ENCODE data around the gene TIMM50.
A peak's percentile ranks its signal among the peaks of the same experiment; 100 is the strongest.

TIMM50 gene

DNA sequence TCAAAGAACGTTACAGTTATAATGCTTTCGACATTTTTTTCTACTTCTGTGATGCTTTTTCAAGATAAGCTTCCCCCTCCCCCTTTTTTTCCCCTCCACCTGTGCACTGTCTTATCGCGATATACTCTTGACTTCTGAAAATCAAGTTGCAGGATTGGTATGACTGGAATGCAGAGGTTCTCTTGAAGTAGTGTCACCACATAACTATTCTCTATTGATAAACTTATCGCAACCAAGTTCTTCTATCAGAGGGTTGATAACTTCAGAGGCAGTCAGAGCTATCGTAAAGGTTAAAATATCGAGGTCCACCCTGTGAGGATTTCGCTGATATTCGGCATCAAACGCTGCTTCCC lies 58.5 kb downstream of the TIMM50 start:
- Histone ChIP-seq H3K27ac (ENCODE audit: low read depth, low read length) (no peak overlapping the region), H3K9ac (ENCODE audit: low read length) (peak overlapping the region; percentile 90), H3K4me1 (ENCODE audit: control insufficient read depth, insufficient read depth, low read length) (peaks cover 15% of the 10 kb centered on the region; the same call in 1 of the 2 replicates), H3K27me3 (ENCODE audit: control insufficient read depth, insufficient read depth, low read length) (no peaks in the 10 kb centered on the region), H3K36me3 (ENCODE audit: control insufficient read depth, insufficient read depth, low read length) (no peaks in the 10 kb centered on the region), H3K9me3 (ENCODE audit: control insufficient read depth, insufficient read depth, low read depth, low read length) (no peaks in the 10 kb centered on the region), H3K4me3 (ENCODE audit: low read depth, low read length) (peak overlapping the region; percentile 96)

DNA sequence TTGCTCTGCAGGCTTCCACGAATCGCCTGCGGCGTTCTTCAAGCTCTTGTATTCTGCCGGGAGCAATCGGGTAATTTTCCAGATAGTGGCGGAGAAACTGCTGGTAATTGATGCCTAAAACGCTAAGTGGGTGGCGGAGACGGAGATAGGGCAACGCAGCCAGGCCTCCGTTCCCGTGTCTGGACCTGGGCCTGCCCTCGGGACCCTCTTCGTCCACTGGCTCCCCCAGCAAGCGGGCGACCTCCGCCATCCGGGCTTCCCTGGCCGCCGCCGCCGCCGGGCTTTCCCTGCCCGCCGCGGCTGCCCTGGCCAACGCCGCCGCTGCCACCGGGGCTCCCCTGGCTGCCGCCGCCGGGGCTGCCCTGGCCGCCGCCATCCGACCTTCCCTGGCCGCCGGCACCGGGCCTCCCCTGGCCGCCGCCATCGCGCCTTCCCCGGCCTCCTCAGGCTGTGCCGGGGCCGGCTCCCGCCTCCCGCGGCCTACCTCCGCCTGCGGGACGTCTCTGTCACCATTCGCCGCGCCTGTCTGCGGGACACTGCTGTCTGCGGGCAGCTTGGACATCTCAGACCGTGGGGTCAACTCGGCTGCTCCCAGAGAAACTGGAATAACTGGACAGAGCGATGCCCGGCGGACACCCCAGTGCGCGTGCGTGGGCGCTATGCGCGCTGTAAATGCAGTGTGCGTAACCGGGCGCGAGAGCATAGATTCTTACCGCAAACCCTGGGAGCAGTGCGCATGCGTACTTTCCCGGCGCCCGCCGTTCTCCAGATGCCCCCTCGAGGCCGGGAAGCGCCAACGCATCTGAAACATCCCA lies 59.1 kb downstream of the TIMM50 start, which contains the start of gene EID2:
TSS of gene EID2 (minus strand) at position 644 of the 815 bp plus-strand sequence. CDS start at position 562, 82 bp downstream.
- Histone ChIP-seq H3K4me1 (ENCODE audit: control insufficient read depth, insufficient read depth, low read length) (peaks cover 15% of the 10 kb centered on the region; the same call in 1 of the 2 replicates), H3K9me3 (ENCODE audit: control insufficient read depth, insufficient read depth, low read depth, low read length) (no peaks in the 10 kb centered on the region), H3K27me3 (ENCODE audit: control insufficient read depth, insufficient read depth, low read length) (no peaks in the 10 kb centered on the region), H3K9ac (ENCODE audit: low read length) (peak within 1 kb of the TSS; percentile 90), H3K4me3 (ENCODE audit: low read depth, low read length) (peak within 1 kb of the TSS; percentile 96), H3K27ac (ENCODE audit: low read depth, low read length) (peak within 1 kb of the TSS; percentile 74; the same call in 1 of the 2 replicates), H3K36me3 (ENCODE audit: control insufficient read depth, insufficient read depth, low read length) (no peaks in the 10 kb centered on the region)

DNA sequence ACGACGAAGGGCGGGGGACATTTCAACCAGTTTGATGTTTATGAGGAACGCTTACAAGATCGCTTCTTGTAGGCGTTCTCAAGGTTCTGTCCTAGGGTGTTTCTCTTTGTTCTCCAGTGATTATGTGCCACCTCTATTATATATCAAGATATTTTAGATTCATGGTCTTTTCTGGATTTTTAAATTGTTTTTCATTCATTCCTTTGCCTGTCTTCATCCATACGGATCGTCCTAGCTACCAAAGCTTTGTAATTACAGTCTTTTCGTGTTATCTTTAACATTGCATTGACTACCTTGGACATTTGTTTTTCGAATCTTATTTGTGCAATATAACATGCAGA lies 59.7 kb downstream of the TIMM50 start:
- H3K4me1 ChIP-seq (ENCODE audit: control insufficient read depth, insufficient read depth, low read length) = peaks cover 15% of the 10 kb centered on the region; the same call in 1 of the 2 replicates
- H3K4me3 ChIP-seq (ENCODE audit: low read depth, low read length) = peak overlapping the region; percentile 96
- no peak overlapping the region for H3K27ac ChIP-seq (ENCODE audit: low read depth, low read length)
- H3K27me3 ChIP-seq (ENCODE audit: control insufficient read depth, insufficient read depth, low read length) = no peaks in the 10 kb centered on the region
- no peaks in the 10 kb centered on the region for H3K36me3 ChIP-seq (ENCODE audit: control insufficient read depth, insufficient read depth, low read length)
- H3K9ac ChIP-seq (ENCODE audit: low read length) = no peak overlapping the region
- no peaks in the 10 kb centered on the region for H3K9me3 ChIP-seq (ENCODE audit: control insufficient read depth, insufficient read depth, low read depth, low read length)

All from HUES6 (cell line).